Keratinocyte (primary cell): Measurements from ENCODE around the gene YWHAB. TPM values are rescaled to one million over a fixed set of nuclear protein-coding genes. Genes with fewer than 3 reads are reported as not detected.

Source experiments
- DNase-seq: peaks from one replicate; pipeline ENCODE4 v3.0.0-alpha.2; 2011; ENCODE audit warnings: low read depth, missing footprints, low spot score
- FAIRE-seq: peaks from 2 replicates; lab custom pipeline; 2011; peaks lifted over from hg19 to GRCh38; lab: Jason Lieb, UNC
- H2AFZ ChIP-seq: 2 replicates; pipeline ENCODE4 v1.6.0; 2012; ENCODE audit warnings: low read length, control low read depth, inconsistent platforms; ENCODE audit not compliant: control insufficient read depth
- H3K27ac ChIP-seq: 2 replicates; pipeline ENCODE4 v1.5.1; 2011; ENCODE audit warnings: low read length; ENCODE audit not compliant: control insufficient read depth, insufficient read depth
- H3K27me3 ChIP-seq: 3 replicates; pipeline ENCODE4 v1.6.0; 2011; ENCODE audit warnings: low read length; ENCODE audit not compliant: control insufficient read depth, insufficient read depth; ENCODE audit errors: extremely low read depth
- H3K36me3 ChIP-seq, 2 experiments: 2 replicates in 1 of 2; 3 replicates in 1 of 2; pipeline ENCODE4 v1.5.1; 2011; ENCODE audit warnings: low read length in 2 of 2, mild to moderate bottlenecking in 1 of 2; ENCODE audit not compliant: control insufficient read depth in 2 of 2, insufficient read depth in 2 of 2; ENCODE audit errors: extremely low read depth in 1 of 2
- H3K4me1 ChIP-seq: 3 replicates; pipeline ENCODE4 v1.5.1; 2011; ENCODE audit warnings: low read length; ENCODE audit not compliant: control insufficient read depth, insufficient read depth; ENCODE audit errors: extremely low read depth
- H3K4me2 ChIP-seq: 3 replicates; pipeline ENCODE4 v1.6.0; 2011; ENCODE audit warnings: low read depth, low read length; ENCODE audit not compliant: control insufficient read depth, insufficient read depth; ENCODE audit errors: extremely low read depth
- H3K4me3 ChIP-seq, 3 experiments: fragments of 200-600 bp in 1 of 3; sonication (generic) in 1 of 3; 2 replicates in 2 of 3; 3 replicates in 1 of 3; pipeline ENCODE4 v1.5.1; 2011 to 2016; ENCODE audit warnings: low read length in 3 of 3, mild to moderate bottlenecking in 3 of 3, control low read depth in 2 of 3, inconsistent platforms in 1 of 3, low read depth in 1 of 3, mixed read lengths in 1 of 3, mixed run types in 1 of 3, moderate library complexity in 1 of 3; ENCODE audit not compliant: control insufficient read depth in 2 of 3, insufficient read depth in 2 of 3; ENCODE audit errors: extremely low read depth in 1 of 3
- H3K79me2 ChIP-seq: 2 replicates; pipeline ENCODE4 v1.6.0; 2012; ENCODE audit warnings: low read length; ENCODE audit not compliant: control insufficient read depth, insufficient read depth
- H3K9ac ChIP-seq: 3 replicates; pipeline ENCODE4 v1.6.0; 2011; ENCODE audit warnings: low read length; ENCODE audit not compliant: control insufficient read depth, insufficient read depth; ENCODE audit errors: extremely low read depth
- H3K9me1 ChIP-seq: 3 replicates; pipeline ENCODE4 v1.6.0; 2011; ENCODE audit warnings: low read length; ENCODE audit not compliant: control insufficient read depth, insufficient read depth; ENCODE audit errors: extremely low read depth
- H3K9me3 ChIP-seq: 2 replicates; pipeline ENCODE4 v1.5.1; 2012; ENCODE audit warnings: low read depth, low read length; ENCODE audit not compliant: control insufficient read depth
- H4K20me1 ChIP-seq: 3 replicates; pipeline ENCODE4 v1.6.0; 2011; ENCODE audit warnings: low read length; ENCODE audit not compliant: control insufficient read depth, insufficient read depth; ENCODE audit errors: extremely low read depth
- EZH2 ChIP-seq: IDR thresholded peaks from one replicate; pipeline ENCODE4 v1.6.1; 2012; ENCODE audit warnings: inconsistent platforms, mild to moderate bottlenecking, low read length, moderate library complexity
- dilution Hi-C: fragments of 300-500 bp; cut with MboI; formaldehyde crosslinking; loops from one replicate; pipeline ENCODE4 v1.7.0; 2020; ENCODE audit warnings: low sequenced_read_pairs; ENCODE audit not compliant: extremely low pct_ligation_motif_present
- polyA plus RNA-seq, 5 experiments: library from polyadenylated mRNA; depleted of rRNA in 3 of 5; stranded (reverse) in 3 of 5; stranded (forward) in 1 of 5; unstranded in 1 of 5; fragments of >200 nt; gene quantifications; 1 replicate in 1 of 5; 2 replicates in 3 of 5; 3 replicates in 1 of 5; pipeline versions ENCODE4 v1.2.1 to v1.2.3, GENCODE V29; 2011 to 2012; ENCODE audit warnings: missing spikeins in 2 of 5, low read depth in 1 of 5, low replicate concordance in 1 of 5
- TF ChIP-seq, protein P1 (sequence below), 3 experiments: IDR thresholded peaks in 1 of 3; conservative IDR thresholded peaks in 1 of 3; optimal IDR thresholded peaks in 1 of 3; 2 replicates in 2 of 3; 3 replicates in 1 of 3; pipeline versions ENCODE3 to v1.5.1; 2011; ENCODE audit warnings: low read length in 3 of 3, mild to moderate bottlenecking in 3 of 3, moderate library complexity in 2 of 3, control low read depth in 1 of 3, inconsistent platforms in 1 of 3; ENCODE audit not compliant: insufficient read depth in 2 of 3; ENCODE audit errors: extremely low read depth in 1 of 3

The YWHAB gene
- polyA plus RNA-seq, 1 donor (not counting 4 experiments of a cell fraction or from before 2014, with no cell fraction given): 214 TPM

DNA sequence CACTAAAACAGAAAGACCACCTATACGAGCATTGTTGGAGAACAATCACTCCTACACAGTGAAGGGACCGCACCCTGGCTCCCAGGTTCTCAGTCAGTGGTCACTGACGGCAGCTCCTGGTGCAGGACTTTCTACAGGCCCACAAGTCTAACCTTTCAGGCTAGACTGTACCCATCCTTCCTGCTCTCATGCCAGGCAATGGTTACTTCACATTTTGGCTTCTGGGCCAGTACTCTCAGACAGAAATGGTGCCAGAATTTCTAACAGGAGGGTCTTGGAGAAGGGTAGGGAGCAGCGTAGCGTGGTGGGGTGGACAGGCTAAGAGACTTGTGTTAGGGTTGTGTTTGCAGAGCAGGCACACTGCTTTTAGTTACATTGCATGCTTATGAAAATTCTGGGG is 62.6 kb downstream of the YWHAB start:
- H2AFZ ChIP-seq: no peak overlapping the region
- H3K4me2 ChIP-seq: no peak overlapping the region
- H3K9ac ChIP-seq: no peak overlapping the region
- H3K9me1 ChIP-seq: peaks cover 2% of the 10 kb centered on the region
- no peaks in the 10 kb centered on the region for H3K9me3 ChIP-seq
- H3K36me3 ChIP-seq: peaks cover 49 to 55% of the 10 kb centered on the region in 2 experiments
- no peaks in the 10 kb centered on the region for H3K27me3 ChIP-seq
- dilution Hi-C loops: no loop called here
- H3K27ac ChIP-seq: no peak overlapping the region
- TF ChIP-seq, protein P1, sequence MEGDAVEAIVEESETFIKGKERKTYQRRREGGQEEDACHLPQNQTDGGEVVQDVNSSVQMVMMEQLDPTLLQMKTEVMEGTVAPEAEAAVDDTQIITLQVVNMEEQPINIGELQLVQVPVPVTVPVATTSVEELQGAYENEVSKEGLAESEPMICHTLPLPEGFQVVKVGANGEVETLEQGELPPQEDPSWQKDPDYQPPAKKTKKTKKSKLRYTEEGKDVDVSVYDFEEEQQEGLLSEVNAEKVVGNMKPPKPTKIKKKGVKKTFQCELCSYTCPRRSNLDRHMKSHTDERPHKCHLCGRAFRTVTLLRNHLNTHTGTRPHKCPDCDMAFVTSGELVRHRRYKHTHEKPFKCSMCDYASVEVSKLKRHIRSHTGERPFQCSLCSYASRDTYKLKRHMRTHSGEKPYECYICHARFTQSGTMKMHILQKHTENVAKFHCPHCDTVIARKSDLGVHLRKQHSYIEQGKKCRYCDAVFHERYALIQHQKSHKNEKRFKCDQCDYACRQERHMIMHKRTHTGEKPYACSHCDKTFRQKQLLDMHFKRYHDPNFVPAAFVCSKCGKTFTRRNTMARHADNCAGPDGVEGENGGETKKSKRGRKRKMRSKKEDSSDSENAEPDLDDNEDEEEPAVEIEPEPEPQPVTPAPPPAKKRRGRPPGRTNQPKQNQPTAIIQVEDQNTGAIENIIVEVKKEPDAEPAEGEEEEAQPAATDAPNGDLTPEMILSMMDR (optimal IDR thresholded peaks at IDR 0.05 in 1 of 3, IDR thresholded peaks at IDR 0.05 in 1 of 3, conservative IDR thresholded peaks at IDR 0.05 in 1 of 3; ENCODE audit: extremely low read depth in 1 of 3, insufficient read depth in 2 of 3, low read length in 3 of 3): no peak
- no peak for TF ChIP-seq EZH2
- H3K79me2 ChIP-seq: no peaks in the 10 kb centered on the region
- DNase-seq (no peak), FAIRE-seq (no peak)
- no peaks in the 10 kb centered on the region for H3K4me1 ChIP-seq
- H3K4me3 ChIP-seq: no peak overlapping the region
- no peaks in the 10 kb centered on the region for H4K20me1 ChIP-seq

- H3K4me3 ChIP-seq: no peak overlapping the region
- FAIRE-seq (no peak), DNase-seq (no peak)
- H3K27me3 ChIP-seq: no peaks in the 10 kb centered on the region
- no peaks in the 10 kb centered on the region for H4K20me1 ChIP-seq
- no peak overlapping the region for H3K27ac ChIP-seq
- peaks cover 49 to 55% of the 10 kb centered on the region in 2 experiments for H3K36me3 ChIP-seq
- H2AFZ ChIP-seq: no peak overlapping the region
- no peak overlapping the region for H3K4me2 ChIP-seq
- H3K9me1 ChIP-seq: no peaks in the 10 kb centered on the region
- no peaks in the 10 kb centered on the region for H3K4me1 ChIP-seq
- dilution Hi-C loops: no loop called here
- H3K9me3 ChIP-seq: no peaks in the 10 kb centered on the region
- no peak overlapping the region for H3K9ac ChIP-seq
- TF ChIP-seq, protein P1 (optimal IDR thresholded peaks at IDR 0.05 in 1 of 3, IDR thresholded peaks at IDR 0.05 in 1 of 3, conservative IDR thresholded peaks at IDR 0.05 in 1 of 3; ENCODE audit: extremely low read depth in 1 of 3, insufficient read depth in 2 of 3, low read length in 3 of 3): no peak
- TF ChIP-seq EZH2: no peak
- no peaks in the 10 kb centered on the region for H3K79me2 ChIP-seq
These were observed 63.0 kb downstream of the YWHAB start for GRCh38 chr20:44948513-44948912.
